C4-2B (cell line): ENCODE data around the gene METTL1.

Experiments used
- CTCF ChIP-seq: fragments of 450-650 bp; conservative IDR thresholded peaks from 2 replicates; pipeline ENCODE4 v1.5.1; 2017; ENCODE audit warnings: mild to moderate bottlenecking
- ZFX ChIP-seq: fragments of 450-650 bp; IDR thresholded peaks from 2 replicates; pipeline ENCODE4 v1.6.1; 2017

- TF ChIP-seq CTCF (no peak), ZFX (no peak)
Observed at GRCh38 chr12:57753756-57754337, 18.1 kb downstream of the METTL1 start.
